ENCODE measurements around the gene FXYD2.
"Not testable (repeated sequence)": the region's sequence is repeated elsewhere in the genome, so short reads cannot be mapped to it uniquely, and the experiment has no call there.

Gene FXYD2

DNA sequence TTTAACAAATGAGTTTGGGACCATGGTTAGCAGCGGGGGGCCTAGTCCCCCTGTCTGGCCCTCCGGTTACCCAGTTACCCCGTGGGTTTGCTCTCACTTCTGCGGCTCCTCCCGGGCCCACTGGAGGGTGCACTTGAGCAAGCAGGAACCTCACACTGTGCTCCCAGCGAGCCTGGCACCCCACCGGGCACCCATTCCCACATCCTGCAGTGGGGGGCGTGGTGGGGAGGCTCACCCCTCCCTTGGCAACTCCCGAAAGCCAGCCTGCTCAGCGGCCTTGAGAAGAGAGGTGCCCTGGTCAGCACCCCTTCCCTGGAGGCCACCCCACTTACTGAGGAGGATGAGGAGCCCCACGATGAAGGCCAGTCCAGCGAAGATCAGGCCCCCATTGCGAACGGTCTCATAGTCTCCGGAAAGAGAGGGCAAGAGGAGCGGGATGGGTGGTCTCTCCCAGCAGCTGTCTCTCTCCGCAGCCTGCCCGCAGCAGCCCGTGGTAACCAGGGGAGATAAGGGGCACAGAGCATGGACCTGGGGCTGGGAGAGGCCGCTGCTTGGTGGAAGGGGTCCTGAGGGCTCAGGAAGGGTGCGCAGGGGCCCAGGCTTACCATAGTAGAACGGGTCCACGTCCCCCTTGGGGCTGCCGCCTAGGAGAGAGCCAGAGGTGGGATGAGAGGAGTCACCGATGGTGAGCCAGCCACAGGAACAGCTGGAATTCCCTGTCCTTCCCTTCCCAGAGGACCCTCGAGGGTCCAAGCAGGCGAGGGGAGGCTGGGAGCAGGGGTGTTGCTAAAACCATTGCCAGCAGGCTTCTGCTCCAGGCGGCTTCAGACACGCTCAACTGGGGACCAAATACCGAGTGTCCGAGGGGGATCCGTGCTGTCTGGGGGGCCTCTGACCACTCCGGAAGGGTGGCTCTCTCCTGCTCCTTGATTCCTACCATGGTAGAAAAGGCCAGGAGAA lies 2.2 kb downstream of the FXYD2 start:
- DNase-seq (ENCODE audit: insufficient read length, low spot score) (peak; percentile 45), FAIRE-seq (no peak)

GRCh38 chr11:117821431-117821830 lies 3.1 kb downstream of the FXYD2 start:
- DNase-seq (ENCODE audit: insufficient read length, low spot score) (no peak), FAIRE-seq (no peak)

DNA sequence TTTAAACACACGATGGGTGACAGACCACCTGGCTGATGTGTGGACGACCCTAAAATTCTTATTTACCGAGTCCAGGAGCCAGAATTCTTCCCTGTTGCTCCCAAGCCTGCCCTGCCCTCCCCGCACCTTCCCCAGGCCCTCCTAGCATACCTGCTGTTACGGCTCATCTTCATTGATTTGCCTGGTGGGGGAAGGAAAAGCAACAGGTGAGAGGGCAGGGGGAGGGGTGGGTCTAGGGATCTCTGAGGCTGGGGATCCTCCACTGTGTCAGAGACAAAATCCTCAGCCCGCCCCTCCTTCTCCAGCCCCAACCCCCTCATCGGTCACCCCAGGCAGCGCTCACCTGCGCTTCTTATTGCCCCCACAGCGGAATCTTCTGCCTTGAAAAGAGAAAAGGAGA lies 4.0 kb downstream of the FXYD2 start:
- no peak for FAIRE-seq

GRCh38 chr11:117820071-117820470 lies 4.5 kb downstream of the FXYD2 start:
- DNase-seq (ENCODE audit: insufficient read length, low spot score) (no peak), FAIRE-seq (no peak)

More for the DNA sequence above, 4.0 kb downstream of the FXYD2 start:
- DNase-seq (ENCODE audit: insufficient read length, low spot score) = no peak

DNA sequence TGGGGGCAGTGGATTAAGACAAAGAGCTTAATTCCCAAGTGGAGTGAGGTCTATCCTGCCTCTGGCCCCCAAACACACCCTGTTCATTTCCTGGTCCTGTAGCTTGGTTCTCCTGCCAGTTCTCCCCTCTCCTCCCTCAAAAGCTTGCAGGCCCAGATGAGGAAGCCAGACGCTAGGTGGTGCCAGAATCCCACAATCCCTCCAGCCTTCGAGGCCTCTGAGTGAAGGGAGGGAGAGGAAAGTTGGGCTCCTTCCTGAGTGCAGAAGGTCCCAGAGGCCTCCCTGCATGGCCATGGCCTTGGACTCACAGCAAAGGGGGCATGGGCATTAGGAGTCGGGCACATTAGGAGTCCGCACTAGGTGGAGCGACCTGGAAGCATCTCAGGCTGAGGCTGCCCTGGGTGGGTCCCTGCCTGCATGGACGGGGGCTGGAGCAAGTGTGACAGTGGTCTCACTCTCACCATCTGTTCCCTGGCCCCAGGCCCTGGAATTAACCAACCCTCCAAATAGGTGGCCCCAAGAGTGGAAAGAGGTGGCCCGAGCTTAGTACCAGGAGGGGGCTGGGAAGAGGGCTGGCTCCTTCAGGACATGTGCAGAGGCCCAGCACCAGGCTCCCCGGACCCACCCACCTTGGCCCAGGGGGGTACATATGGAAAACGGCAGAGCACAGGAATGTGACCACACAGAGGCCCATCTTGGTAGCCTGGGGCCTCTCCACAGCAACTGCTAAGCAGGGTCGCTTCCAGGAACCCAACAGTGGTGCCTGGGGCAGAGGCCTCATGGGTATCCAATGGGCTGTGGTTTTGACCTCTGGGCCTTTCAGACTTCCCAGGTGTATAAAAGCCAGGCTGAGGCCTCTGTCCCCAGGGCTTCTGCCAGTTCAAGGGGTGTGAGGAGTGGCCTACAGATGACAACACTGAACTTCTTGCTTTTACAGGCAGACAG lies 5.2 kb downstream of the FXYD2 start:
- FAIRE-seq (no peak), DNase-seq (ENCODE audit: insufficient read length, low spot score) (peak; percentile 40)

GRCh38 chr11:117818041-117818873 lies 6.3 kb downstream of the FXYD2 start:
- FAIRE-seq (no peak), DNase-seq (ENCODE audit: insufficient read length, low spot score) (no peak)

DNA sequence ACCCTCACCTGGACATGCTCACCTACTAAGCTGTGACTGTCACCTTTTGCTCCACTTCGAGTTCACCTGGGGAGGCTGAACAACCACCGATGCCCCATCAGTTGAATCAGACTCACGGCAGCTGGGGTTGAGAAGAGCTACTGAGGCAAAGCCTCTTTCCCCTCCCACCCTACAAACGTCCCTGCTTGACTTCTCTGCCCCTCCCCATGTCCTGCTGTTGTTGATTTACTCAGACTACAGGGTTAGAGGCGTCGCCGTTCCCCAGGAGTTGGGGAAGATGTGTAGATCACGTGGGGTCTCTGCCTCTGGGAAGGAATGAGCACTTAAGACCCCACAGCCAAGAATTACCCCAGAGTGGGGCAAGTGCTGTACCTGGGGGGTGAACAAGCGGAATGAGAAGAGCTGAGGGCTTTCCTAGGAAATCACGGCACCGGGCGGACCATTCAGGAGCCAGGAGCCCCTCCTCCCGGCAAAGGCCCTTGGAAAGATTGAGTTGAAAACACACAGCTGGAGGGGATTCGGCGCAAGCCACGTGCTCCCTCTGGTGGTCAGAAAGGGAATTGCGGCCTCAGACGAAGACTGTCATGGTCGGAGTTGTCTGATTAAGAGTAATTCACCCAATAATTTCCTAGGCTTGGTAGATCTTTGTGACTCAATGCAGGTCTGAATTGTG lies 7.0 kb downstream of the FXYD2 start:
- peak; percentile 94 for FAIRE-seq

GRCh38 chr11:117816846-117817367 lies 7.6 kb downstream of the FXYD2 start:
- DNase-seq (ENCODE audit: insufficient read length, low spot score) (no peak), FAIRE-seq (no peak)

More for the DNA sequence above, 7.0 kb downstream of the FXYD2 start:
- peak; percentile 81 for DNase-seq (ENCODE audit: insufficient read length, low spot score)

- FAIRE-seq (no peak), DNase-seq (ENCODE audit: insufficient read length, low spot score) (peak; percentile 24)
Observed at GRCh38 chr11:117816151-117816741, 8.3 kb downstream of the FXYD2 start.

- FAIRE-seq (no peak), DNase-seq (ENCODE audit: insufficient read length, low spot score) (no peak)
Observed at GRCh38 chr11:117815262-117815803, 9.2 kb downstream of the FXYD2 start.

- DNase-seq (ENCODE audit: insufficient read length, low spot score) = no peak
- no peak for FAIRE-seq
Observed at GRCh38 chr11:117814766-117815261, 9.7 kb downstream of the FXYD2 start.

- FAIRE-seq = no peak
- DNase-seq (ENCODE audit: insufficient read length, low spot score) = no peak
Observed at GRCh38 chr11:117814204-117814765, 10.3 kb downstream of the FXYD2 start.

GRCh38 chr11:117810056-117810451 lies 14.5 kb downstream of the FXYD2 start:
- not testable (repeated sequence) for FAIRE-seq; DNase-seq (ENCODE audit: insufficient read length, low spot score)

DNA sequence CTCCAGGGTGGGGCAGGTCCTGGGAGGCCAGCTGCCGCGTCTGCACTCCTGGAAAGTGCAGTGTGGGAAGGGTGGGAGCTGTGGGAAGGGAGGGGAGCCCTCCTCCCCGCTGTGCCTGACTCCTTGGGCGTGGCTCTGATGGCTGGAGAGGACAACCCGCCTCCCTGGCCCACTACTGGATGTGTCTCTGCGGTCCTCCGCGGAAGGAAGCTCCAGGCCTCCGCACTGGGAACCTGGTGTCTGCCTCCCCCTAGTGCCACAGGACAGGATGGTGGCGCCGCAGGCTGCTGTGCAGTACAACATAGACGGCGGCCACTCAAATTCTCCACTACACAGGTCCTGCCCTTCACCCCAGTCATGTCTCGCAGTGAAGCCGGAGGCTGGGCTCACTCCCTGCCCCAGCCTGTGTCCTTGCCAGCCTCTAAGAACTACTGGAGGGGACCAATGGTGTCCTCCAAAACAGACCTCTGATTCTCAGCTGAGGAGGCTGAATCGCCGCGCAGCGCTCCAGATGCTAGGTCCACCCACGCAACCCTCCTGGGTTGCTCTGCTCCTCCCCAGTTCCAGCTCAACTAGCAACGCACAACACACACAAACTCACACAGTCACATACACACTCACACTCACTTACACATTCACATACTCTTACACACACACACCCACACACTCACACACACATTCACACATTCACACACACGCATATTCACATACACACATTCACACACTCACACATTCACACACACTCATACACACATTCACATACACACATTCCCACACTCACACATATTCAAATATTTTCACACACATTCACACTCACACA lies 15.1 kb downstream of the FXYD2 start:
- peak; percentile 73 for DNase-seq (ENCODE audit: insufficient read length, low spot score)
- FAIRE-seq = peak; percentile 94

- DNase-seq (ENCODE audit: insufficient read length, low spot score) (no peak), FAIRE-seq (no peak)
Observed at GRCh38 chr11:117808784-117809183, 15.8 kb downstream of the FXYD2 start.

DNA sequence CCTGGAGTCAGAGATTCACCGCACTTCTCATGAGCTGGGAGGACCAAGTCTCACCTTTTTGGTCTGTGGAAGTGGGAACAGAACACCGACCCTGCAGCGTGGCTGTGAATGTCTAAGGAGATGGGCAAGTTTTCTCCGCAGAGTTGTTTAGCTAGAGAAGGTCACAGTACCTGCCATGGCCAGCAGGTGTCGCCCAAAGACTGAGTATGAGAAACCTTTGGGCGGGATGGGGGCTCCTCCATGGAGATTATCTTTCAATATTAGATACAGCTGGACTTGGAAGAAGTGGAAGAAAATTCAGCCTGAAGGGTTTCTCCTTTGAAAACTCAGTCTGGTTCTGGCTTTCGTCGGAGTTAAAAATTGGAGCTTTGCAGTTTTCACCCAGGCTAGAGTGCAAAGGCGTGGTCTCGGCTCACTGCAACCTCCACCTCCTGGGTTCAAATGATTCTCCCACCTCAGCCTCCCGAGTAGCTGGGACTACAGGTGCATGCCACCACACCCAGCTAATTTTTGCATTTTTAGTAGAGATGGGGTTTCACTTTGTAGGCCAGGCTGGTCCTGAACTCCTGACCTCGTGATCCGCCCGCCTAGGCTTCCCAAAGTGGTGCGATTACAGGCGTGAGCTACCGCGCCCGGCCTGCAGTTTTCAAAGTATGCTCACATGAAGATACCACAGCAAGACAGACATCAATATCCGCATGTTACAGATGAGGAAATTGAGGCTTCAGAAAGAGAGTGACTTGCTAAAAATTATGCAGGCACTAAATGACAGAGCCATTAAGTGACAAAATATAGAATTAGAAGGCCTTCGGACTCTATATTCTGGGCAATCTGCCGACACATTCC lies 16.8 kb downstream of the FXYD2 start:
- FAIRE-seq = no peak
- DNase-seq (ENCODE audit: insufficient read length, low spot score) = peak; percentile 63

- no peak for FAIRE-seq
- no peak for DNase-seq (ENCODE audit: insufficient read length, low spot score)
Observed at GRCh38 chr11:117806846-117807245, 17.7 kb downstream of the FXYD2 start.
